SK-N-MC (cell line): ENCODE results near the gene PRC1.

ENCODE experiments used
- EZH2 ChIP-seq: fragments of 200-600 bp; sonication (generic); IDR thresholded peaks from one replicate; pipeline ENCODE4 v1.6.1; 2017; ENCODE audit warnings: antibody characterized with exemption
- POLR2AphosphoS5 ChIP-seq: IDR thresholded peaks from 2 replicates; pipeline ENCODE4 v1.6.1; 2012; ENCODE audit warnings: mild to moderate bottlenecking, low read depth, low read length, borderline replicate concordance

- no peak for TF ChIP-seq POLR2AphosphoS5
- TF ChIP-seq EZH2 = no peak
Measured at GRCh38 chr15:90946538-90946937, 47.8 kb downstream of the PRC1 start.
